ENCODE results near the gene USP43. TPM values are rescaled to one million over a fixed set of nuclear protein-coding genes. Genes with fewer than 3 reads are reported as not detected.

Gene USP43
- total RNA-seq, 1 experiment from 2014 or later: 0.34 TPM

DNA sequence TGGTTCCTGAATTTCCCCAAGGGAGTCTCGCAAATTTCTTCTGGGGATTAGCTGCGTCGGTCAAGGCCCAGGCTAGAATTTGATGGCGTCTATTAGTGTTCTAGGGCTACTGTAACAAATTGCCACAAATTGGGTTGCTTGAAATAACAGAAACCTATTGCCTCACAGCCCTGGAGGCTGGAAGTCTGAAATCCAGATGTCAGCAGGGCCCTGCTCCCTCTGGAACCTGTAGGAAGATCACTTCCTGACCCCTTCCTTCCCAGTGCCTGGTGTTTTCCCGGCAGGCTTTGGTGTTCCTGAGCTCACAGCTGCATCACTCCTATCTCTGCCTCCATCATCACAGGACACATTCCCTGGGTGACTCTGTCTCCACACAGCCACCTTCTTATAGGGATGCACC is 121.7 kb downstream of the USP43 start:
- H3K4me1 ChIP-seq (ENCODE audit: insufficient read depth, low read length, poor library complexity, severe bottlenecking): no peaks in the 10 kb centered on the region
- H3K27ac ChIP-seq (ENCODE audit: low read depth, low read length, poor library complexity, severe bottlenecking): no peak overlapping the region
- TF ChIP-seq, protein P1, sequence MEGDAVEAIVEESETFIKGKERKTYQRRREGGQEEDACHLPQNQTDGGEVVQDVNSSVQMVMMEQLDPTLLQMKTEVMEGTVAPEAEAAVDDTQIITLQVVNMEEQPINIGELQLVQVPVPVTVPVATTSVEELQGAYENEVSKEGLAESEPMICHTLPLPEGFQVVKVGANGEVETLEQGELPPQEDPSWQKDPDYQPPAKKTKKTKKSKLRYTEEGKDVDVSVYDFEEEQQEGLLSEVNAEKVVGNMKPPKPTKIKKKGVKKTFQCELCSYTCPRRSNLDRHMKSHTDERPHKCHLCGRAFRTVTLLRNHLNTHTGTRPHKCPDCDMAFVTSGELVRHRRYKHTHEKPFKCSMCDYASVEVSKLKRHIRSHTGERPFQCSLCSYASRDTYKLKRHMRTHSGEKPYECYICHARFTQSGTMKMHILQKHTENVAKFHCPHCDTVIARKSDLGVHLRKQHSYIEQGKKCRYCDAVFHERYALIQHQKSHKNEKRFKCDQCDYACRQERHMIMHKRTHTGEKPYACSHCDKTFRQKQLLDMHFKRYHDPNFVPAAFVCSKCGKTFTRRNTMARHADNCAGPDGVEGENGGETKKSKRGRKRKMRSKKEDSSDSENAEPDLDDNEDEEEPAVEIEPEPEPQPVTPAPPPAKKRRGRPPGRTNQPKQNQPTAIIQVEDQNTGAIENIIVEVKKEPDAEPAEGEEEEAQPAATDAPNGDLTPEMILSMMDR (conservative IDR thresholded peaks at IDR 0.05; ENCODE audit: low read depth, low read length): no peak
- TF ChIP-seq EZH2 (IDR thresholded peaks at IDR 0.05; ENCODE audit: borderline replicate concordance, low read depth, low read length, poor library complexity, severe bottlenecking): no peak
- H3K27me3 ChIP-seq (replicated peaks; ENCODE audit: insufficient read depth, low read depth, low read length, poor library complexity): peaks cover 17% of the 10 kb centered on the region
- CTCF ChIA-PET: no interaction called here
- no peaks in the 10 kb centered on the region for H3K36me3 ChIP-seq (ENCODE audit: insufficient read depth, low read length, poor library complexity, severe bottlenecking)
- intact Hi-C loops (cut with micrococcal nuclease; ENCODE audit: unreplicated experiment): no loop called here
- H3K4me3 ChIP-seq (ENCODE audit: low read depth, low read length, poor library complexity, severe bottlenecking): no peak overlapping the region
- no peaks in the 10 kb centered on the region for H3K9me3 ChIP-seq (ENCODE audit: low read depth, low read length, poor library complexity, severe bottlenecking)
- no peak for DNase-seq (ENCODE audit: low spot score)
- no TSS peak for BruUV-seq (replicated peaks)
- POLR2A ChIA-PET (ENCODE audit: low non-redundant PET): no interaction called here

DNA sequence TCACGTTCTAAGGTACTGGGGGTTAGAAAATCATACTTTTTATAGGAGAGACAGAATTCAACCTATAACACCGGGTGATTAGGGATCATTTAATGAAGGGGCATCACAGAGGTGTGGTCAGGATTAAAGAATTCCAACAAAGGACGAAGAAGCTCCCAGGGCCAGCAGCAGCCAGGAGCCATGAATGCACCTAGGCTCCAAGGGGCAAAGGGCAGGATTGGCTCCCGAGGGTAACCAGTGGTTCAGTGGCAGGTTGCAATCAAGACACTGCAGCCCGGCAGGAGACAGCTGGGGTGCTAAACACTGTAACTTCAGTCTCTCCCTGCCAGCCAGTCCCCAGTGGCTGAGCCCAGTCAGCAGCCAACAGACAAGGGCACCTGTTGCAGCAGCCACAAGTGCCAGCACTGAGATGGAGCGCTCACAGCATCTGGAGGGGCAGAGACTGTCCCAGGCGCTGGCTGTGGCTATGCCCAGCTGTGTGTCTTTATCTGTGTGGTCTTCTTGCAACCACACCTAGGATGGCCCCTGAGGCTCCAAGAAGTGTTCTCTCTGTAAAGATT is 122.2 kb downstream of the USP43 start:
- H3K4me1 ChIP-seq (ENCODE audit: insufficient read depth, low read length, poor library complexity, severe bottlenecking): no peaks in the 10 kb centered on the region
- ChIA-PET CTCF (interaction anchor here (0.6 kb wide), 1 partner anchor 121 kb away, joined by 14 read pairs; no protein-coding TSS in a partner anchor), POLR2A (ENCODE audit: low non-redundant PET) (no interaction called here)
- no peak overlapping the region for H3K4me3 ChIP-seq (ENCODE audit: low read depth, low read length, poor library complexity, severe bottlenecking)
- H3K27me3 ChIP-seq (replicated peaks; ENCODE audit: insufficient read depth, low read depth, low read length, poor library complexity): peaks cover 17% of the 10 kb centered on the region
- intact Hi-C loops (cut with micrococcal nuclease; ENCODE audit: unreplicated experiment): no loop called here
- H3K9me3 ChIP-seq (ENCODE audit: low read depth, low read length, poor library complexity, severe bottlenecking): no peaks in the 10 kb centered on the region
- no peak for TF ChIP-seq EZH2 (IDR thresholded peaks at IDR 0.05; ENCODE audit: borderline replicate concordance, low read depth, low read length, poor library complexity, severe bottlenecking)
- TF ChIP-seq, protein P1 (conservative IDR thresholded peaks at IDR 0.05; ENCODE audit: low read depth, low read length): no peak
- H3K36me3 ChIP-seq (ENCODE audit: insufficient read depth, low read length, poor library complexity, severe bottlenecking): no peaks in the 10 kb centered on the region
- no peak overlapping the region for H3K27ac ChIP-seq (ENCODE audit: low read depth, low read length, poor library complexity, severe bottlenecking)
- BruUV-seq (replicated peaks): no TSS peak
- DNase-seq (ENCODE audit: low spot score): no peak

DNA sequence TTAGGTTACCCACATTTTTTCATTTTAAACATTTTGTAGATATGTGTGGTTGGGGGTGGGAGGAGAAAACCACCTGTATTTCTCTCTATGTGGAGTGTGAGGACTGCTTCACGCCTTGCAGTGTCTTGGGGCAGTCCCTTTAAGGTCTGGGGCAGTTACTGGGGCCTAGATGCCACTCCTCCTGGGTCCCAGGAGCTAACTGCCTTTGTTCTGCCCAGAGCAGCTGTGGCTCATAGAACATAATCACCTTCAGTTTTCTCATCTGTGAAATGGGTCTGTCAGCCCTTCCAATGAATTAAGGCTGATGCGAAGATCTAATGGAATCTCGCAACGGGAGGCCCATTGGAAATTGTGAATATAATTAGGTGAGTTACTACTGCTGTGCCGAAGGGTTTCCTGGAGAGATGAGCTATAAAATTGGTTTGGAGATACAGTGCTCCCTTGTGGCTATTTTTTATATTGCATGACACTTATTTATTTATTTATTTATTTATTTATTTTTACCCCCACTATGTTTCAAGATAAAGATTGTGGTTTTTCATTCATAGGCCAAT is 123.1 kb downstream of the USP43 start:
- Histone ChIP-seq H3K36me3 (ENCODE audit: insufficient read depth, low read length, poor library complexity, severe bottlenecking) (no peaks in the 10 kb centered on the region), H3K9me3 (ENCODE audit: low read depth, low read length, poor library complexity, severe bottlenecking) (no peaks in the 10 kb centered on the region), H3K27me3 (replicated peaks; ENCODE audit: insufficient read depth, low read depth, low read length, poor library complexity) (peaks cover 19% of the 10 kb centered on the region), H3K4me1 (ENCODE audit: insufficient read depth, low read length, poor library complexity, severe bottlenecking) (no peaks in the 10 kb centered on the region), H3K27ac (ENCODE audit: low read depth, low read length, poor library complexity, severe bottlenecking) (no peak overlapping the region), H3K4me3 (ENCODE audit: low read depth, low read length, poor library complexity, severe bottlenecking) (no peak overlapping the region)
- peak; percentile 72 for DNase-seq (ENCODE audit: low spot score)
- ChIA-PET POLR2A (ENCODE audit: low non-redundant PET) (no interaction called here), CTCF (interaction anchor here (1.0 kb wide), 2 partner anchors 24 to 40 kb away, joined by 5 to 10 read pairs; no protein-coding TSS in a partner anchor)
- intact Hi-C loops (cut with micrococcal nuclease; ENCODE audit: unreplicated experiment): no loop called here
- TF ChIP-seq, protein P1 (conservative IDR thresholded peaks at IDR 0.05; ENCODE audit: low read depth, low read length): peak; percentile 60
- TF ChIP-seq EZH2 (IDR thresholded peaks at IDR 0.05; ENCODE audit: borderline replicate concordance, low read depth, low read length, poor library complexity, severe bottlenecking): no peak
- no TSS peak for BruUV-seq (replicated peaks)
